Smooth muscle cell (in vitro differentiated cells): ENCODE data around the gene BLACAT1. TPM values are rescaled to one million over a fixed set of nuclear protein-coding genes. Genes with fewer than 3 reads are reported as not detected.
"Not testable (repeated sequence)": the region's sequence is repeated elsewhere in the genome, so short reads cannot be mapped to it uniquely, and the experiment has no call there.

Experiments
- DNase-seq: peaks from one replicate; lab custom pipeline; 2025; ENCODE audit not compliant: unreplicated experiment; lab: John Stamatoyannopoulos, UW
- H2AFZ ChIP-seq: fragments of 200-600 bp; sonication (generic); 2 replicates; pipeline ENCODE4 v1.6.0; 2016; ENCODE audit warnings: antibody characterized with exemption, low read depth, mild to moderate bottlenecking
- H3F3A ChIP-seq: fragments of 200-600 bp; sonication (generic); 2 replicates; pipeline ENCODE4 v1.6.0; 2017; ENCODE audit warnings: antibody characterized with exemption, low read depth
- H3K27ac ChIP-seq: fragments of 200-600 bp; sonication (generic); 2 replicates; pipeline ENCODE4 v1.5.1; 2016; ENCODE audit warnings: low read depth, mild to moderate bottlenecking
- H3K27me3 ChIP-seq: fragments of 200-600 bp; sonication (generic); 2 replicates; pipeline ENCODE4 v1.6.1; 2016; ENCODE audit warnings: low read depth, mild to moderate bottlenecking
- H3K36me3 ChIP-seq: fragments of 200-600 bp; sonication (generic); 2 replicates; pipeline ENCODE4 v1.5.1; 2016; ENCODE audit warnings: low read depth
- H3K4me1 ChIP-seq: fragments of 200-600 bp; sonication (generic); 2 replicates; pipeline ENCODE4 v1.5.1; 2016; ENCODE audit warnings: low read depth
- H3K4me2 ChIP-seq: fragments of 200-600 bp; sonication (generic); 2 replicates; pipeline ENCODE4 v1.6.0; 2016; ENCODE audit warnings: mild to moderate bottlenecking
- H3K4me3 ChIP-seq: fragments of 200-600 bp; sonication (generic); 2 replicates; pipeline ENCODE4 v1.5.1; 2016; ENCODE audit warnings: mild to moderate bottlenecking
- H3K79me2 ChIP-seq: fragments of 200-600 bp; sonication (generic); 2 replicates; pipeline ENCODE4 v1.6.0; 2016; ENCODE audit warnings: low read depth, mild to moderate bottlenecking
- H3K9ac ChIP-seq: fragments of 200-600 bp; sonication (generic); 2 replicates; pipeline ENCODE4 v1.6.0; 2016; ENCODE audit warnings: low read depth
- H3K9me3 ChIP-seq: fragments of 200-600 bp; sonication (generic); replicated peaks from 2 replicates; pipeline ENCODE4 v1.5.1; 2016; ENCODE audit warnings: low read depth
- H4K20me1 ChIP-seq: fragments of 200-600 bp; sonication (generic); 2 replicates; pipeline ENCODE4 v1.6.0; 2016; ENCODE audit warnings: low read depth
- WGBS: methylation state at CpG from one replicate; pipeline ENCODE4 v1.1.7; 2016; ENCODE audit warnings: low lambda C conversion rate; 5-methylcytosine and 5-hydroxymethylcytosine counted together
- polyA plus RNA-seq: library from polyadenylated mRNA; unstranded; fragments of >200 nt; fragmentation: Nextera tagmentation; extraction: Ambion mirVana; gene quantifications from 2 replicates; pipeline ENCODE4 v1.2.1, GENCODE V29; 2016
- total RNA-seq: library from RNA; depleted of rRNA; stranded (reverse); fragments of >200 nt; gene quantifications from 2 replicates; pipeline ENCODE4 v1.2.3, GENCODE V29; 2014
- TF ChIP-seq, protein P1 (sequence below): fragments of 200-600 bp; sonication (generic); IDR thresholded peaks from 2 replicates; pipeline ENCODE4 v1.5.1; 2017; ENCODE audit warnings: borderline replicate concordance, mild to moderate bottlenecking, antibody characterized with exemption; ENCODE audit not compliant: insufficient read depth, poor library complexity, severe bottlenecking

Gene BLACAT1
- total and polyA plus RNA-seq, 2 experiments from 2014 or later, result 0.72 to 3.9 TPM

DNA sequence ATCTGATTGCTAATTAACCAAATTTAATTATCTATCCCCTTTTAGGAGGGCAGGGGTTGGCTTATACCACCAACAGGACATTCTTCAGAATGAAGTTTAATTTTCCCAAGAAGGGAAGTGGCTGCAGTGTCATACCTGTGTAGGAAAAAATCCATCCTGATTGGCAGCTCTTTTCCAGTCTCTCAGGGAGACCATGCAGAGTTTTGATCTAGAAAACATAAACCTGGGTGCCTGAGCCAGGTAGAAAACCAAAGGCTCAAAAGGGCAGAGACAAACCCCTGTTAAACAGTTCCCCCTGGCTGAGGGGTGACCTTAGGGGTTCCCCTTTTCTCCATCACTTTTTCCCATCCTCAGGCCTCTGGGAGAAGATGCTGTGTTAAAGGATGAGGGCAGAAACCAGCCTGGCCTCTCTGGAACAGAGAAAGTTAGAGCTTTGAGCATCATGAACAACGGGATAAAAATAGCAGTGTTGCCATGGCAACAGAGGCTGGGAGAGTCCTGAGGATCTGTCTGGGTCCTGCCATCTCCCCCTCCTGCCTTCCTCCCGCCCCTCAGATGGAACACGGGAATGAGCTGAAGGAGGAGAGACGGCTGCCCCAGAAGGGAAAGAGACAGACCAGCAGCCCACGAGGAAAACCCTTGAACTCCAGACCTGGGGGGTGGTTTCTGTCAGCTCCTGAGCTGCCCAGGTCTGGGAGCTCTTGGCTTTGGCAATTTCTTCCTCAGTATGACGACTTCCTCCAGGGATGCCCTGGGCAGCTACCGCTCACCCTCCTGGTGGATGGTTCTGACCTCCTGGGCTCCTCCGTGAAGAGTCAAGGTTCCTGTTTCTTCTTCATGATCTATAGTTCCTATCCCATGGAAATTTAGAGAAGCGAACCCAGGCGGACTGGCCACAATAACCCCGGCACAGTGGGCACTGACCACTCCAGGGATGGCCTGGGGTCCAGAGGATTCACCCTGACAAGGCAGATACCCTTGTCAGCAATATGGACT lies 20.0 kb downstream of the BLACAT1 start:
- Histone ChIP-seq H3K27me3 (peaks cover 8% of the 10 kb centered on the region), H3F3A (no peaks in the 10 kb centered on the region)
- 76% methylated on average over 11 of the region's 11 CpGs for WGBS

DNA sequence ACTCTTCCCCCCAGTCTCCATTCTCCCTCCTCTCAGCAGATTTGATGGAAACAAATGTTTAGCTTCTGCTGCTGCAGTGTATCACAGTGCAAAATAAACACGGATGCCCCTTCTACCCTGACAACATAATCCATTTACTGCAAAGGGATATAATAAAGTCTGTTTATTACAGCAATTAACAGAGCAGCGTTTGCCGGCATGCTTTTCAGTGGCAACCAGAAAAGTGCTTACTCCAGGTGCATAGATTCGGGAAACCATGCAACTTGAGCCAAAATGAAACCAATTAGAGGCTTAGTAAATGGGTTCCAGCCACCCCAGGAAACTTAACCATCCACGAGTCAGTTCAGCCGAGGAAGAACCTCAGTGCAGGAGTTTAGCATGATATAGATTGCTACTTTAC lies 21.1 kb downstream of the BLACAT1 start:
- no peak for DNase-seq
- Histone ChIP-seq H3K36me3 (no peaks in the 10 kb centered on the region), H3K4me3 (no peak overlapping the region), H3K79me2 (no peaks in the 10 kb centered on the region), H2AFZ (no peak overlapping the region), H3K9ac (no peak overlapping the region), H3K27me3 (peaks cover 8% of the 10 kb centered on the region), H4K20me1 (peaks cover 16% of the 10 kb centered on the region), H3K4me2 (no peak overlapping the region), H3K4me1 (peaks cover 21% of the 10 kb centered on the region), H3K27ac (no peak overlapping the region), H3F3A (no peaks in the 10 kb centered on the region), H3K9me3 (no peaks in the 10 kb centered on the region)
- WGBS, result 65% methylated on average over 6 of the region's 6 CpGs
- TF ChIP-seq, protein P1, sequence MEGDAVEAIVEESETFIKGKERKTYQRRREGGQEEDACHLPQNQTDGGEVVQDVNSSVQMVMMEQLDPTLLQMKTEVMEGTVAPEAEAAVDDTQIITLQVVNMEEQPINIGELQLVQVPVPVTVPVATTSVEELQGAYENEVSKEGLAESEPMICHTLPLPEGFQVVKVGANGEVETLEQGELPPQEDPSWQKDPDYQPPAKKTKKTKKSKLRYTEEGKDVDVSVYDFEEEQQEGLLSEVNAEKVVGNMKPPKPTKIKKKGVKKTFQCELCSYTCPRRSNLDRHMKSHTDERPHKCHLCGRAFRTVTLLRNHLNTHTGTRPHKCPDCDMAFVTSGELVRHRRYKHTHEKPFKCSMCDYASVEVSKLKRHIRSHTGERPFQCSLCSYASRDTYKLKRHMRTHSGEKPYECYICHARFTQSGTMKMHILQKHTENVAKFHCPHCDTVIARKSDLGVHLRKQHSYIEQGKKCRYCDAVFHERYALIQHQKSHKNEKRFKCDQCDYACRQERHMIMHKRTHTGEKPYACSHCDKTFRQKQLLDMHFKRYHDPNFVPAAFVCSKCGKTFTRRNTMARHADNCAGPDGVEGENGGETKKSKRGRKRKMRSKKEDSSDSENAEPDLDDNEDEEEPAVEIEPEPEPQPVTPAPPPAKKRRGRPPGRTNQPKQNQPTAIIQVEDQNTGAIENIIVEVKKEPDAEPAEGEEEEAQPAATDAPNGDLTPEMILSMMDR, result no peak

More for the DNA sequence above, 20.0 kb downstream of the BLACAT1 start:
- Histone ChIP-seq H3K9ac (no peak overlapping the region), H3K36me3 (no peaks in the 10 kb centered on the region), H4K20me1 (peaks cover 16% of the 10 kb centered on the region), H3K27ac (no peak overlapping the region), H3K79me2 (no peaks in the 10 kb centered on the region), H3K4me3 (no peak overlapping the region), H2AFZ (no peak overlapping the region), H3K4me2 (no peak overlapping the region), H3K4me1 (peaks cover 14% of the 10 kb centered on the region), H3K9me3 (no peaks in the 10 kb centered on the region)
- DNase-seq, result no peak
- TF ChIP-seq, protein P1, result no peak

DNA sequence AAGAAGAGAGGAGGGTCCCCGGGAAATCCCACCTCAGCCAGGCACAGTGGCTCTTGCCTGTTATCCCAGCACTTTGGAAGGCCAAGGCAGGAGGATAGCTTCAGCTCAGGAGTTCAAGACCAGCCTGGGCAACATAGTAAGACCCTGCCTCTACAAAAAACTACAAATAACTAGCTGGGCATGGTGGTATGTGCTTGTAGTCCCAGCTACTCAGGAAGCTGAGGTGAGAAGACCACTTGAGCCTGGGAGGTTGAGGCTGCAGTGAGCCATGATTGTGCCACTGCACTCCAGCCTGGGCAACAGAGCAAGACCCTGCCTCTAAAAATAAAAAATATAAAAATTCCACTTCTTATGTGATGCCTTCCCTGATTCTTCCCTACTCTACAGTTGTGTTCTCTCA lies 23.2 kb downstream of the BLACAT1 start:
- not testable (repeated sequence) for H3K79me2 ChIP-seq, H3K4me3 ChIP-seq, H3K27me3 ChIP-seq, H3K9ac ChIP-seq, H3K36me3 ChIP-seq, H3K9me3 ChIP-seq, DNase-seq, H4K20me1 ChIP-seq, H3K4me2 ChIP-seq, H3F3A ChIP-seq, H3K27ac ChIP-seq, H2AFZ ChIP-seq
- 22% methylated on average over 1 of the region's 1 CpG for WGBS
- H3K4me1 ChIP-seq, result peaks cover 17% of the 10 kb centered on the region

DNA sequence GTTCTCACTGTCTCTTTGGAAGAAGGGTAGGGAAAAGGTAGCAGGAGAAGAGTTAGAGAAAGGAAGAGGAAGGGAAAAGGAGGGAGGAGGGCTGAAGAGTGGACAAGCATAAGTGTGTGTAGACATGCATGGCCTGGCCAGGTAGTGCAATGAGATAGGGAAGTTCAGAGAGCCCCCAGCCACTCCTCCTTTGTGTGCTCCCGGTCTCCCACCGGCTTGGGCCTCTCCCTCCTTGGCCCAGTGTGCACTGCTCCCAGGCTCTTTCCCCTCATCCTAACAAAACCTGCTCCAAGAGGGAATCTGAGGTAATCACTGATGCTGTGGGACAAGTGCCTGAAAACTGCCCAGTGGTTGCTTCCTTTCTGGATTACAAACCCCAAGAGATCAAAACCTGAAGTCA lies 23.7 kb downstream of the BLACAT1 start:
- H3K79me2 ChIP-seq, result no peaks in the 10 kb centered on the region
- H2AFZ ChIP-seq, result no peak overlapping the region
- H3K4me2 ChIP-seq, result no peak overlapping the region
- H3K27me3 ChIP-seq, result peaks cover 8% of the 10 kb centered on the region
- H3K9ac ChIP-seq, result no peak overlapping the region
- 78% methylated on average over 2 of the region's 2 CpGs for WGBS
- peaks cover 17% of the 10 kb centered on the region for H3K4me1 ChIP-seq
- H3K36me3 ChIP-seq, result no peaks in the 10 kb centered on the region
- no peak overlapping the region for H3K27ac ChIP-seq
- no peaks in the 10 kb centered on the region for H4K20me1 ChIP-seq
- H3K4me3 ChIP-seq, result no peak overlapping the region
- no peak for DNase-seq
- no peaks in the 10 kb centered on the region for H3F3A ChIP-seq
- H3K9me3 ChIP-seq, result no peaks in the 10 kb centered on the region
- TF ChIP-seq, protein P1, result no peak
